DND-41 (cell line): ENCODE data around the gene PSMD7.

ENCODE experiments used
- ATAC-seq: fragments of 200-7000 bp; cut with Tn5 transposase; 3 replicates; pipeline ENCODE4 v1.9.1; 2021; ENCODE audit warnings: low read depth; ENCODE audit not compliant: insufficient read depth
- DNase-seq: peaks from one replicate; pipeline ENCODE4 v3.0.0-alpha.2; 2020
- H2AFZ ChIP-seq: 2 replicates; pipeline ENCODE4 v1.6.0; 2012; ENCODE audit warnings: low read depth, low read length
- H3K27ac ChIP-seq: 2 replicates; pipeline ENCODE4 v1.5.1; 2012; ENCODE audit warnings: low read length, inconsistent platforms
- H3K27me3 ChIP-seq: fragments of 200-600 bp; sonication (generic); 2 replicates; pipeline ENCODE4 v1.6.0; 2012; ENCODE audit warnings: low read length, mild to moderate bottlenecking, inconsistent platforms; ENCODE audit not compliant: insufficient read depth, poor library complexity
- H3K36me3 ChIP-seq: 2 replicates; pipeline ENCODE4 v1.5.1; 2012; ENCODE audit warnings: low read length, inconsistent platforms; ENCODE audit not compliant: insufficient read depth
- H3K4me1 ChIP-seq: 2 replicates; pipeline ENCODE4 v1.5.1; 2012; ENCODE audit warnings: mild to moderate bottlenecking, low read length; ENCODE audit not compliant: insufficient read depth
- H3K4me2 ChIP-seq: 2 replicates; pipeline ENCODE4 v1.6.0; 2012; ENCODE audit warnings: mild to moderate bottlenecking, moderate library complexity, low read length, inconsistent platforms; ENCODE audit not compliant: insufficient read depth
- H3K4me3 ChIP-seq, 2 experiments: fragments of 200-600 bp in 1 of 2; shearing (Covaris generic) in 1 of 2; 2 replicates each; pipeline ENCODE4 v1.5.1; 2012 to 2016; ENCODE audit warnings: inconsistent platforms in 2 of 2, low read length in 2 of 2, mild to moderate bottlenecking in 2 of 2, low read depth in 1 of 2, moderate library complexity in 1 of 2
- H3K79me2 ChIP-seq: 2 replicates; pipeline ENCODE4 v1.6.0; 2012; ENCODE audit warnings: low read length, inconsistent platforms; ENCODE audit not compliant: insufficient read depth
- H3K9ac ChIP-seq: 2 replicates; pipeline ENCODE4 v1.6.0; 2012; ENCODE audit warnings: low read depth, mild to moderate bottlenecking, inconsistent platforms, low read length, moderate library complexity
- H3K9me3 ChIP-seq: 2 replicates; pipeline ENCODE4 v1.5.1; 2012; ENCODE audit warnings: low read length, moderate library complexity, mild to moderate bottlenecking, inconsistent platforms; ENCODE audit not compliant: insufficient read depth, severe bottlenecking
- H4K20me1 ChIP-seq: 2 replicates; pipeline ENCODE4 v1.6.0; 2012; ENCODE audit warnings: low read length; ENCODE audit not compliant: insufficient read depth
- EZH2 ChIP-seq: IDR thresholded peaks from 3 replicates; pipeline ENCODE4 v1.6.1; 2012; ENCODE audit warnings: borderline replicate concordance, low read depth, mild to moderate bottlenecking, moderate library complexity, low read length, inconsistent platforms; ENCODE audit not compliant: severe bottlenecking
- TF ChIP-seq, protein P1 (sequence below): IDR thresholded peaks from 2 replicates; pipeline ENCODE4 v1.5.1; 2012; ENCODE audit warnings: borderline replicate concordance, low read length, moderate library complexity, mild to moderate bottlenecking; ENCODE audit not compliant: poor library complexity, severe bottlenecking; ENCODE audit errors: extremely low read depth

PSMD7 gene

GRCh38 chr16:74261068-74261467 is 35.5 kb upstream of the PSMD7 start:
- H3K36me3 ChIP-seq = no peaks in the 10 kb centered on the region
- no peaks in the 10 kb centered on the region for H4K20me1 ChIP-seq
- H3K79me2 ChIP-seq = no peaks in the 10 kb centered on the region
- H3K9ac ChIP-seq = no peak overlapping the region
- H3K4me3 ChIP-seq = no peak overlapping the region
- H3K9me3 ChIP-seq = no peaks in the 10 kb centered on the region
- DNase-seq (no peak), ATAC-seq (no peak)
- H3K4me2 ChIP-seq = no peak overlapping the region
- TF ChIP-seq EZH2 = no peak
- TF ChIP-seq, protein P1, sequence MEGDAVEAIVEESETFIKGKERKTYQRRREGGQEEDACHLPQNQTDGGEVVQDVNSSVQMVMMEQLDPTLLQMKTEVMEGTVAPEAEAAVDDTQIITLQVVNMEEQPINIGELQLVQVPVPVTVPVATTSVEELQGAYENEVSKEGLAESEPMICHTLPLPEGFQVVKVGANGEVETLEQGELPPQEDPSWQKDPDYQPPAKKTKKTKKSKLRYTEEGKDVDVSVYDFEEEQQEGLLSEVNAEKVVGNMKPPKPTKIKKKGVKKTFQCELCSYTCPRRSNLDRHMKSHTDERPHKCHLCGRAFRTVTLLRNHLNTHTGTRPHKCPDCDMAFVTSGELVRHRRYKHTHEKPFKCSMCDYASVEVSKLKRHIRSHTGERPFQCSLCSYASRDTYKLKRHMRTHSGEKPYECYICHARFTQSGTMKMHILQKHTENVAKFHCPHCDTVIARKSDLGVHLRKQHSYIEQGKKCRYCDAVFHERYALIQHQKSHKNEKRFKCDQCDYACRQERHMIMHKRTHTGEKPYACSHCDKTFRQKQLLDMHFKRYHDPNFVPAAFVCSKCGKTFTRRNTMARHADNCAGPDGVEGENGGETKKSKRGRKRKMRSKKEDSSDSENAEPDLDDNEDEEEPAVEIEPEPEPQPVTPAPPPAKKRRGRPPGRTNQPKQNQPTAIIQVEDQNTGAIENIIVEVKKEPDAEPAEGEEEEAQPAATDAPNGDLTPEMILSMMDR = no peak
- no peak overlapping the region for H2AFZ ChIP-seq
- H3K27me3 ChIP-seq = no peaks in the 10 kb centered on the region
- no peak overlapping the region for H3K27ac ChIP-seq
- no peaks in the 10 kb centered on the region for H3K4me1 ChIP-seq

GRCh38 chr16:74264811-74265210 is 31.8 kb upstream of the PSMD7 start:
- no peaks in the 10 kb centered on the region for H3K4me1 ChIP-seq
- TF ChIP-seq EZH2 = no peak
- TF ChIP-seq, protein P1 = no peak
- no peak for ATAC-seq

GRCh38 chr16:74268372-74268782 is 28.2 kb upstream of the PSMD7 start:
- Histone ChIP-seq H4K20me1 (no peaks in the 10 kb centered on the region), H3K27ac (no peak overlapping the region), H3K79me2 (no peaks in the 10 kb centered on the region), H3K9ac (no peak overlapping the region), H3K4me1 (no peaks in the 10 kb centered on the region), H3K27me3 (no peaks in the 10 kb centered on the region), H3K36me3 (no peaks in the 10 kb centered on the region), H3K4me3 (no peak overlapping the region), H3K4me2 (no peak overlapping the region), H2AFZ (no peak overlapping the region), H3K9me3 (no peaks in the 10 kb centered on the region)
- TF ChIP-seq, protein P1 = no peak
- no peak for TF ChIP-seq EZH2
- DNase-seq = no peak
- ATAC-seq = no peak

More at GRCh38 chr16:74264811-74265210, 31.8 kb upstream of the PSMD7 start:
- DNase-seq = no peak
- Histone ChIP-seq H3K9ac (no peak overlapping the region), H3K27ac (no peak overlapping the region), H4K20me1 (no peaks in the 10 kb centered on the region), H3K36me3 (no peaks in the 10 kb centered on the region), H3K4me2 (no peak overlapping the region), H2AFZ (no peak overlapping the region), H3K9me3 (no peaks in the 10 kb centered on the region), H3K79me2 (no peaks in the 10 kb centered on the region), H3K27me3 (no peaks in the 10 kb centered on the region), H3K4me3 (no peak overlapping the region)

DNA sequence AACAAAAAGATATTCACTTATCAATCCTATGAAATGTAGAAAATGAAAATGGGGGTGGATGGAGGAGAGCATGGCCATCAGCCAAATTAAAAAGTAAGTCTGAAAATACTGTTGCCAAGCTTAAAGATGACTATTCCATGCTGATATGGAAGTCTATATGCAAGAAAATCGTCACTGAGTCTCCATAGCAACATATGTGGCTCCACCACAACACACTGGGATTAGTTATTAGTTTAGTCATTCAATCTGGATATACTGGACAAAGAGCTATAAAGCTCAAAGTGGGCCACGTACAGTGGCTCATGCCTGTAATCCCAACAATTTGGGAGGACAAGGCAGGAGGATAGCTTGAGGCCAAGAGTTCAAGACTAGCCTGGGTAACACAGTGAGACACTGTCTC is 24.7 kb upstream of the PSMD7 start:
- no peak for ATAC-seq
- no peak for DNase-seq
- H3K27me3 ChIP-seq = no peaks in the 10 kb centered on the region

More for the DNA sequence above, 24.7 kb upstream of the PSMD7 start:
- H2AFZ ChIP-seq = no peak overlapping the region
- H3K4me1 ChIP-seq = no peaks in the 10 kb centered on the region
- no peak for TF ChIP-seq EZH2
- TF ChIP-seq, protein P1 = no peak
- H3K79me2 ChIP-seq = no peaks in the 10 kb centered on the region
- no peaks in the 10 kb centered on the region for H3K9me3 ChIP-seq
- H3K27ac ChIP-seq = no peak overlapping the region
- H3K9ac ChIP-seq = no peak overlapping the region
- no peaks in the 10 kb centered on the region for H3K36me3 ChIP-seq
- no peaks in the 10 kb centered on the region for H4K20me1 ChIP-seq
- H3K4me2 ChIP-seq = no peak overlapping the region
- no peak overlapping the region for H3K4me3 ChIP-seq
